RWPE2 (cell line): ENCODE results near the gene LAMC3.

Experiments used
- ATAC-seq: fragments of 200-7000 bp; cut with Tn5 transposase; 3 replicates; pipeline ENCODE4 v1.9.1; 2021; ENCODE audit warnings: low read depth
- DNase-seq: peaks from one replicate; pipeline ENCODE4 v3.0.0-alpha.2; 2020; ENCODE audit warnings: low spot score
- H3K27ac ChIP-seq: fragments of 450-650 bp; 2 replicates; pipeline ENCODE4 v1.5.1; 2017; ENCODE audit warnings: mild to moderate bottlenecking; ENCODE audit not compliant: poor library complexity, severe bottlenecking
- H3K27me3 ChIP-seq: fragments of 250-450 bp; sonication (Bioruptor Pico); 2 replicates; pipeline ENCODE4 v1.5.1; 2021; ENCODE audit warnings: mild to moderate bottlenecking, moderate library complexity; ENCODE audit not compliant: insufficient read depth, poor library complexity, severe bottlenecking
- H3K36me3 ChIP-seq: fragments of 250-450 bp; sonication (Bioruptor Pico); 2 replicates; pipeline ENCODE4 v1.5.1; 2020; ENCODE audit warnings: low read depth, mild to moderate bottlenecking, moderate library complexity
- H3K4me1 ChIP-seq: fragments of 250-450 bp; sonication (Bioruptor Pico); 2 replicates; pipeline ENCODE4 v1.5.1; 2021; ENCODE audit warnings: mild to moderate bottlenecking, moderate library complexity; ENCODE audit not compliant: insufficient read depth, poor library complexity, severe bottlenecking
- H3K4me3 ChIP-seq: fragments of 250-450 bp; sonication (Bioruptor Pico); 2 replicates; pipeline ENCODE4 v1.5.1; 2021; ENCODE audit warnings: mild to moderate bottlenecking, moderate library complexity; ENCODE audit not compliant: severe bottlenecking
- H3K9me3 ChIP-seq: fragments of 250-450 bp; sonication (Bioruptor Pico); 2 replicates; pipeline ENCODE4 v1.5.1; 2021; ENCODE audit warnings: mild to moderate bottlenecking, moderate library complexity; ENCODE audit not compliant: severe bottlenecking
- TF ChIP-seq, protein P1 (sequence below): fragments of 450-650 bp; IDR thresholded peaks from one replicate; pipeline ENCODE4 v1.5.1; 2017; ENCODE audit warnings: mild to moderate bottlenecking, moderate library complexity; ENCODE audit not compliant: poor library complexity, severe bottlenecking

LAMC3 gene

DNA sequence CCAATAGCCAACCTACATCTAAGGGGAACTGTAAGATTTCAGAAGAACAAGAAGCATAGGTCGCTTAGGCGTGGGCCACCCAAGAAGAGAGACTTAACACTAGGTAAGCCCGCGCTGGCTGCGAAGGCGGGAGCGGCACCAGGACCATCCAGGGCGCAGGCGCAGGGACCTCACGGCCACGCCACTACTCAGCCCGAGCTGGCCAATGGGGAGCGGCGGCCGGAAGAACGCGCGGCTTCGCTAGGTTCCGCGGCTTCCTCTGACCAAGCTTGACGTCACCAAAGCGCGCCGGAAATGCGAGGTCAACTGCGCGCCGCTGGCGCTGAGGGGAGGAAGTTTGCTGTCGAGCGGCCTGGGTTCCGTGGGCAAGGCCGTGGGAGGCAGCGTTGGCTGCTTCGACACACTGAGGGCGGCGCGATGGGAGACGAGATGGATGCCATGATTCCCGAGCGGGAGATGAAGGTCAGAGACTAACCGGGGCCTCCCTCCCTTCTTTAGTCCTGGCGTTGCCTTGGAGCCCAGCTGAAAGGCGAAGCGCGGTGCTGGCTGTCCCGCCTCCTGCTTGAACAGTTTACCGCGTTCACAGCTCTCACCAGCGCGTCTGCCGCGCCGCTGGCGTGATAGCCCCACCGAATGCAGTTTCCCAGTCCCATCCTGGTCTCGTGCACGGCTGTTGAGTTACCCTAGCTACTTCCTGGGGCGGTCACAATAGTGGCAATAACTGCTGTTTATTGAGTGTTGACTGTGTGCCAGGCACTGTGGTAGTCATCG, 116.5 kb downstream of the LAMC3 start, which contains the start of gene NUP214:
NUP214 (plus strand) TSS at position 299 of the 771 bp plus-strand sequence; CDS start at position 418, 119 bp downstream.
- peak within 1 kb of the TSS; percentile 64 for H3K4me3 ChIP-seq
- no peaks in the 10 kb centered on the region for H3K27me3 ChIP-seq
- H3K4me1 ChIP-seq: no peaks in the 10 kb centered on the region
- ATAC-seq (peak; percentile 99), DNase-seq (peak; percentile 98)
- H3K36me3 ChIP-seq: peaks cover 34% of the 10 kb centered on the region
- TF ChIP-seq, protein P1, sequence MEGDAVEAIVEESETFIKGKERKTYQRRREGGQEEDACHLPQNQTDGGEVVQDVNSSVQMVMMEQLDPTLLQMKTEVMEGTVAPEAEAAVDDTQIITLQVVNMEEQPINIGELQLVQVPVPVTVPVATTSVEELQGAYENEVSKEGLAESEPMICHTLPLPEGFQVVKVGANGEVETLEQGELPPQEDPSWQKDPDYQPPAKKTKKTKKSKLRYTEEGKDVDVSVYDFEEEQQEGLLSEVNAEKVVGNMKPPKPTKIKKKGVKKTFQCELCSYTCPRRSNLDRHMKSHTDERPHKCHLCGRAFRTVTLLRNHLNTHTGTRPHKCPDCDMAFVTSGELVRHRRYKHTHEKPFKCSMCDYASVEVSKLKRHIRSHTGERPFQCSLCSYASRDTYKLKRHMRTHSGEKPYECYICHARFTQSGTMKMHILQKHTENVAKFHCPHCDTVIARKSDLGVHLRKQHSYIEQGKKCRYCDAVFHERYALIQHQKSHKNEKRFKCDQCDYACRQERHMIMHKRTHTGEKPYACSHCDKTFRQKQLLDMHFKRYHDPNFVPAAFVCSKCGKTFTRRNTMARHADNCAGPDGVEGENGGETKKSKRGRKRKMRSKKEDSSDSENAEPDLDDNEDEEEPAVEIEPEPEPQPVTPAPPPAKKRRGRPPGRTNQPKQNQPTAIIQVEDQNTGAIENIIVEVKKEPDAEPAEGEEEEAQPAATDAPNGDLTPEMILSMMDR: no peak
- H3K9me3 ChIP-seq: peaks cover 4% of the 10 kb centered on the region
- peak within 1 kb of the TSS; percentile 39 for H3K27ac ChIP-seq

DNA sequence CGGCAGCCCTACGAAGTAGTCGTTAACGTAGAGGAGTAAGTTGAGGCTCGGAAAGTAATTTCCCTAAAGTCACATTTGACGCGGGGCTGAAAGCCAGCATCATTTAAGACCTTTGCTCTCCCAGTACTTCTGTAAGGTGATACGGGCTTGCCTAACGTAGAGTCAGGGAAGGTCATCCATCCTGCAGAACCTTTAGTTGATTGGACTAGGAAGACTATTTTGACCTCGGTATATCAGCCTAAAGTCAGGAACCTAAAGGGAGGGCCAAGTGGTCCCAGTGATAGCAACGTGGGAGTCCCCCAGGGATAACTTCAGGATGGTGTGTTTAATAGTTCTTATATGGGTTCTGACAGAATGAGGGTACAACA, 117.1 kb downstream of the LAMC3 start:
- H3K9me3 ChIP-seq: peaks cover 6% of the 10 kb centered on the region
- DNase-seq (no peak), ATAC-seq (no peak)
- H3K4me3 ChIP-seq: peak overlapping the region; percentile 64
- peaks cover 40% of the 10 kb centered on the region for H3K36me3 ChIP-seq
- H3K27me3 ChIP-seq: no peaks in the 10 kb centered on the region
- TF ChIP-seq, protein P1: no peak
- H3K4me1 ChIP-seq: no peaks in the 10 kb centered on the region
- peak overlapping the region; percentile 39 for H3K27ac ChIP-seq

DNA sequence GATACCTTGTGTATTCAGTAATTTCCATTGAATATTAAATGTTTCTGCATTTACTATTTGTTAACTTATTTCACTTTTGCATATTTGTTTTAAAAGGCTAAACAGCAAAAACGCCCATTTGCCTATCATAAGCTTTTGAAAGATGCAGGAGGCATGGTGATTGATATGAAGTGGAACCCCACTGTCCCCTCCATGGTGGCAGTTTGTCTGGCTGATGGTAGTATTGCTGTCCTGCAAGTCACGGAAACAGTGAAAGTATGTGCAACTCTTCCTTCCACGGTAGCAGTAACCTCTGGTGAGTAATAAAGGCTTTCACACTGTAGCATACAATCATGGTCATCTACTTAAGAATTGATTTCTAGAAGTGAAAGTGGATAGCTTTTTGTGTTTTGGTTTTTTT, 120.2 kb downstream of the LAMC3 start:
- H3K9me3 ChIP-seq: peaks cover 8% of the 10 kb centered on the region
- H3K4me3 ChIP-seq: no peak overlapping the region
- H3K4me1 ChIP-seq: no peaks in the 10 kb centered on the region
- H3K36me3 ChIP-seq: peaks cover 69% of the 10 kb centered on the region
- TF ChIP-seq, protein P1: no peak
- no peak overlapping the region for H3K27ac ChIP-seq
- no peaks in the 10 kb centered on the region for H3K27me3 ChIP-seq
- no peak for ATAC-seq
- DNase-seq: no peak

DNA sequence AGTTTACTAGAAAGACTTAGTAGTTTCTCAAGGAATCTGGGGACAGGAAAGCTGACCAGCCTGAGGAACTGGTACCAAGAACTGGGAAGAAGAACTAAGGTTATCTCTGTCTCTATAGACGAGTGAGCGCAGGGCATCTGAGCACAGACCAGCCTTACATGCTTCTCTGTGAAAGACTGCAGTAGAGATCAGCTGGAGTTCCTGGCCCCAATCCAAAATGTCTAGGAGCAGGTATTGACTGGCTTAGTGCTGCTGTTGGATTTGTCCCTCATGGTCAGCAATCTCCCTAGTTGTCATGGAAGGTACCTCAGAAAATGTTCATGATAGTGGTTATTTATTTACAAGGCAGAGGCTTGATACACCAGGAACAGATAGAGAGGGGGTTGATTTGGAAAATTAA, 129.7 kb downstream of the LAMC3 start:
- peaks cover 99% of the 10 kb centered on the region for H3K36me3 ChIP-seq
- ATAC-seq (no peak), DNase-seq (no peak)
- no peaks in the 10 kb centered on the region for H3K4me1 ChIP-seq
- H3K4me3 ChIP-seq: no peak overlapping the region
- H3K9me3 ChIP-seq: peaks cover 25% of the 10 kb centered on the region
- no peak overlapping the region for H3K27ac ChIP-seq
- TF ChIP-seq, protein P1: no peak
- H3K27me3 ChIP-seq: no peaks in the 10 kb centered on the region

GRCh38 chr9:131140112-131140511, 131.1 kb downstream of the LAMC3 start:
- no peaks in the 10 kb centered on the region for H3K27me3 ChIP-seq
- TF ChIP-seq, protein P1: no peak
- peaks cover 99% of the 10 kb centered on the region for H3K36me3 ChIP-seq
- no peak overlapping the region for H3K4me3 ChIP-seq
- H3K9me3 ChIP-seq: peaks cover 28% of the 10 kb centered on the region
- ATAC-seq (no peak), DNase-seq (no peak)
- H3K27ac ChIP-seq: no peak overlapping the region
- H3K4me1 ChIP-seq: no peaks in the 10 kb centered on the region
